ENCODE results near the gene RABGAP1L.

DNA sequence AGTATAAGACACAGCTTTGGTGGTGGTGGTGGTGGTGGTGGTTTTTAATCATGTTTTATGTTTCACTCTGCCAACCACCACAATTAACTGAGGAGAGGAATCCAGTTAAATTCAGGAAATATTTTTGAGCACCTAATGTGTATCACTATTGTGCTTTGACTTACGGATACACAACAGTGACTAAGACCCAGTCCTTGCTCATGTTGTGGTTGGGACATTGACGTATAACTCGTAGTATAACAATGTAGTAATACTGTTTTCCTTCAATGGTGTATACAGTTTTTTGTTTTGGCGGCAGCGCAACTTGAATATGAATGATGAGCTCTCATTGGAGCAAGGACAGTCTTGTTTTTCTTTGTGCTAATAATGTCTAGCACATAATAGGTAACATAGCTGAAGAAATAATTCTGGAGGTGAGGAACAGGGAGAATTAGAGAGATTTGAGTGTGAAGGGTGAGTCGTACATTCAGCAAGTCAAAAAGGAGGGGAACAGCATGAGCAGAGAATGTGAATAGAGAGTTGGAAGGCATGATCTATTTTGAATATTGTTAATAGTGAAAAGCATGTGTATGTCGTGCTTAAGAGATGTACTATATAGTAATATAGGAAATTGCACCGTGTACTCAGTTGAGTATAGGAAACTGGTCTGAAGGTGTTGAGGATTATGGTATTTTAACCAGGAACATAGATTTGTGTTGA, 845.9 kb downstream of the RABGAP1L start:
- no peak for TF ChIP-seq CTCF (conservative IDR thresholded peaks at IDR 0.05; ENCODE audit: low read length)
- TF ChIP-seq EZH2phosphoT487 (IDR thresholded peaks at IDR 0.05; ENCODE audit: borderline replicate concordance, low read depth, low read length) = no peak

Data from OCI-LY7 (cell line).